CMK (cell line): ENCODE measurements around the gene HHIPL1.
A peak's percentile ranks its signal among the peaks of the same experiment; 100 is the strongest.

Source experiments
- DNase-seq: peaks from one replicate; pipeline ENCODE4 v3.0.0-alpha.2; 2010; ENCODE audit warnings: low read depth

HHIPL1 gene

DNA sequence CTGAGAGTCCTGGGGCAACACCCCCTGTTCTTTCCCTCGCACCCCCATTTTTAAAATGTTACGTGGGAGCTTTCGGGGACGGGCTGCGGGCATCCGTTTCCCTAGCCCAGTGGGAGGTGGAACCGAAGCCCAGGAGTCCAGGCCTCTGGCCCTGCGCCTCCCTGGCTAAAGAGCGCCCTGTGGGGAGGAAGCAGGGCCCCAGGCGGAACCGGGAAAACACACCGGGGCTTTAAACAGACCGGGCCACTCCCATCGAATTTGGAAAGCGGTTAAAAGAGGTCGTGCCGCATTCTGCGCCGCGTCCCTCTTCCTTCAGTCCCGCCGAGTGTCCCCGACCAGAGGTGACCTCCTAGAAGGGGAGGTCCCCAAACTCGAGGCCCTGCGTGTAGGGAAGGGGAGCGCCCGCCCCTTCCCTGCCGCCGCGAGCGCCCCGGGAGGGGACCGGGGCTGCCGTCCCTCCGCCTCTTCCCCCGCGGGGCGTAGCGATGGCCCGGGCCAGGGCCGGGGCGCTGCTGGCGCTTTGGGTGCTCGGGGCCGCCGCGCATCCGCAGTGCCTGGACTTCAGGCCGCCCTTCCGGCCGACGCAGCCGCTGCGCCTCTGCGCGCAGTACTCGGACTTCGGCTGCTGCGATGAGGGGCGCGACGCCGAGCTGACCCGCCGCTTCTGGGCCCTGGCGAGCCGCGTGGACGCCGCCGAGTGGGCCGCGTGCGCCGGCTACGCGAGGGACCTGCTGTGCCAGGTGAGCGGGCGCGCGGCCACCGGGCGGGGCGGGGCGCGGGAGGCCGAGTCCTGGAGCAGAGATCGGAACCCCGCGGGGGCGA is at the start of gene HHIPL1:
Gene HHIPL1, plus strand, starts transcription at position 407 of the 822 bp plus-strand sequence. Its CDS starts 79 bp downstream, at position 486.
- no peak for DNase-seq

DNA sequence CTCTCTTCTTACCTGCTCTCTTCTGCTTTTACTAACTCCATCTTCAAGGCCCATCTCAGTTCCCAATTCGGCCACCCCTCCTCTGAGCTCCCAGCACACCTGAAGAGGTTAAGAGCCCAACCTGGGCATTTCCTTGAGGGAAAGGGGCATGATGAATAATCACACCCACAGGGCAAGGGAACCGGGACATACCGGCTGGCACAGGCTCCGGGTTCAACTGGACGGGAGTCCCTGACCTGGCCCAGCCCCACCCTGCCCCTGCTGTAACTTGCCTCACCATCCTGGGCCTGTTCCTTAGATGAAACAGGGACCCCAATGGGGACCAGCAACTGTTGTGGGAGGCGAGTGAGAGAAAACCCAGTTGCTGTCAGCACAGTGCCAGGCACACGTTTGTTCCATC is 49.4 kb upstream of the HHIPL1 start:
- DNase-seq, result no peak

DNA sequence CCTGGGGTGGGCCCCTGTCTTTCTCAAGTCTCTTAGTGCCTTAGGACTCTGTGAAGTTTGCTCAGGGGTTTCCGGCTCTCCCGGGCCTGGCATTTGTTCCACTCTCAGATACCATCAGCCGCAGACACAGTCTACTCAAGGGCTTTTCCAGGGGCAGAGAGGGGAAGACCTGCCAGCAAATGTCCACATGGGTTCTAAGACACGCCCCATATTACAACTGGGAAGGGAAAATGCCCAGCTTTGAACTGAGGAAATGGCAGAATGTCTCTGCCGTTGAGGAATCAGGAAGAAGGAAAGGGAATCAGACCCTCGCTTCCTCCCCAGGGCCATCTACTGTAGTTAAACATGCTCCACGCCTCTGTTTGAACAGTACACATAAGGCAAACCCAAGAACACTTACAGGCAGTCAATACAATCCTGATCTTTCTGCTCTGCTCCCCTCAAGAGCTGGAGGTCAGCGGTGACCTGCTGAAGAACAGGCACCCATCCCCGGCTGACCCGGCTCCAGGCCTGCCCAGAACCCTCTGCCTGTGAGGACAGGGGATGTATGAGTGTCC is 48.8 kb upstream of the HHIPL1 start:
- no peak for DNase-seq

DNA sequence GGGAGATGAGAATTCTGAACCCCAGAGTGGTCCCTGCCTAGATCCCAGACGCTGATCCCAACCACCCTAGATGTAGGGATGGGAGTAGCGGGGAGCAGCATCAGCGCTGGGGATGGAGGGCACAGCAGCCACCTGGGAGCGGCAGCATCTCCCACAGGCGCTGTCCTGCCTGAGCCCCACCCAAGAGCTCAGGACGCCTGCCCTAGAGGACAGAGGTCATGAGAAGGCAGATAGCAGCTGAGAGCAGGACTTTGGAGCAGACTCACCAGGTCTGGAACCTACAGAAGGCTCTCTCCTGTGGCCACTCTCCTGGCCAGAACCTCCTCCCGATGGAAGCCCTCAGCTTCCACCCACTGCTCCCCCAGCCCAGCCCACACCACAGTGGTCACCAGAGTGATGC is 48.2 kb upstream of the HHIPL1 start:
- no peak for DNase-seq

DNA sequence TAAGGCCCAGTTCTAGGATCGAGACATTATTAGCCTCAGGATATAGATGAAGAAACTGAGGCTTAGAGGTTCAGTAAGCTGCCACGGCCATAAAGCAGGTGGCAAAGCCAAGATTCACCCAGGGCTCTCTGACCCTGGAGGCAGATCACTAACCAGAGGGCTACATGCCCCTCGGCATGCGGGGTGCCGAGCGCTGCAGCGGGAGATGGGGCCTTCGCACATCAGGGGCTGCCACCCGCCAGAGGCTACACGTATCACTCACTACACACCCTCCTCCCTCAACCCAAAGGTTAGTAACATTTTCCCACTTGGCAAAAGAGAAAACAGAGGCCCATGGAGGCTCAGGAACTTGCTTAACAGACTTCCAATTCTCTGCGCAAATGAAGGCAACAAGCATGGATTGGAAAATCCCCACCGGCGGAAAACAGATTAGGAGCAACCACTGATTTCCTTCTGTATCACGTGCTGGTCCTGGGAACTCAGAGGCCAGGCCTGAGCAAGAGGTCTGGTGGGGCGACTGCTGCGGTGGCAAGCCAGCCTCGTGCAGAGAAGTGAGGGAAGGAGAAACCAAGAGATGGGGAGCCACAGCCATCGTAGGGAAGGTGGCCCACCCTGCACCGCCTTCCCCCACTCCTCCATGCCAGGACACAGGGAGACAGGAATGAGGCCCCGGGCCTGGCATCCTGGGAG is 46.9 kb upstream of the HHIPL1 start:
- DNase-seq, result no peak

DNA sequence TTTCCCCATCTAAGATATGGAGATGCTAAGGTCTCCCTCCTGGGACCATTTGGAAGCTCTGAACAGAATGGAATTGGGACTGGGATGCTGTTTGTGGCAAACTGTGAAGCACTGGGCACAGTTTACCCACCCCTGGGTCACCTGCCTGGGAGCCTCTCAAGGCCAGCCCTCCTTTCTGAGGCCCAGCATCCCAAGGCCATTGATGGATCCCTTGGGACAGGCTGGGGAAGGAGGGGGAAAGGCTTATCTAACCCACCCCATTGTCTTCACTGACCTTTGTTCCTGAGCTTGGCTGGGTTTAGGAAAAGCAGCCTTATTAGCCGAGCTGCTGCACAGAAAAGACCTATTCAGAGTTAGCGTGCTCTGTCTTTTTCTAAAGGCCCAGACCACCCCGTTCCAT is 46.2 kb upstream of the HHIPL1 start:
- DNase-seq, result no peak

DNA sequence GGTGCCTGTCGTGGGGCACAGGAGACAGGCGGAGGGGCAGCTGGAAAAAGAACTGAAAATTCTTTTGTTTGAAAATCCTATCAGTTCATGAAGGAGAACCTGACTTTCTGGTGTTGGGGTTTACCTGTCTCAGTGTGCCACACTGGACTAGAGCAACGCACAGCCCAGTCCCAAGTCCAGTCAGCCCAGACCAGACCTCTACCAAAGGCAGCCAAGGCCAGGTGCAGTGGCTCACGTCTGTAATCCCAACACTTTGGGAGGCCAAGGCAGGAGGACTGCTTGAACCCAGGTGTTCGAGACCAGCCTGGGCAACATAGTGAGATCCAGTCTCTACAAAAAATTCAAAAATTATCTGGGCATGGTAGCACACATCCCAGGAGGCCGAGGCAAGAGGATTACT is 45.5 kb upstream of the HHIPL1 start:
- DNase-seq, result no peak

DNA sequence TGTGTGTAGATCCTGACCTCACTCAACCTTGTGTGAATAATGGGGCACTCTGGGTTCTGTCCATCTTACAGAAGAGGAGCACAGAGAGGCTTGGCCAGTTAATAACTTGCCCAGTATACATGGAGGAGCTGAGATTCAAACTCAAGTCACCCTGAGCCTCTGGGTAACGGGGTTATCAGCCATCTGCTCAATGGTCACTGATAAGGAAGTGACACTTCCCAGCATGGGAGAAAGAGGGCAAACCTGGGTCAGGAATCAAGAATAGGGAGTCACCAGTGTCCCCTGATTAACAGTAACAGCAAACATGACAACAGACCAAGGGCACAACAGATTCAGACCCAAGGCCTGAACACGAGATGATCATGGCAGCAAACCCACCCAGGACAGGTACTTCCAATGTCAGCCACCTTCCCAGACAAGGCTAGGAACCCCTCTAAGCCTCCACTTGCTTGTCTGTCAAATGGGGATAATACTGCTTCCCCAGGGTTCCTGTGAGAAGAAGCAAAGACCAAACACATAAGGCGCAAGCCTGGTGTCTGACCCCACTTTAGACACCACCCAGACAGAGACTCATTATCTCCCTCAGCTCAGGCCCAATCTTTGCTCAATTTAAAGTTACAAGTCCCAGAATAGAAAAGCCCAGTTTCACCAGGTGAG is 44.6 kb upstream of the HHIPL1 start:
- DNase-seq, result no peak

DNA sequence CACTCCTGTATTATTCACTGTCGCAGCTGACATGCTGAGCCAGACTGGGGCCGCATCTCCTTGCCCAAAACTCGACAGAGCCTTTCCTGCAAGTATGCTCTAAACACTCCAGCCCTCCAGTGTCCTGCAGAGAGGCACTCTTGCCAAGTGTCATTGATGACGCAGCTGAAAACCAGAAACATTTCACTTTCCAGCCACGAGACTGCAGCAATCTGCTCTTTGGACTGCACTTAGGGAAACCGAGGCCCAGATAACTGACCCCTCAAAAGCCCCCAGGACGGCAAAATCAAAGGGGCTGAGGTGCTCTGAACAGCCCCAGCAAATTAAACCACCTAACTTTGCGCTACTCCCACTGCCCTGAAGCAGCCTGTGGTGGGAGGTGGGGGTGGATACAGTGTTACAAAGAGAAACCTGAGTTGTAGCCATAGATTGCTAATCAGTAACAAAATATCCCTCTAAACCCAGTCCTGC is 43.5 kb upstream of the HHIPL1 start:
- DNase-seq, result no peak

DNA sequence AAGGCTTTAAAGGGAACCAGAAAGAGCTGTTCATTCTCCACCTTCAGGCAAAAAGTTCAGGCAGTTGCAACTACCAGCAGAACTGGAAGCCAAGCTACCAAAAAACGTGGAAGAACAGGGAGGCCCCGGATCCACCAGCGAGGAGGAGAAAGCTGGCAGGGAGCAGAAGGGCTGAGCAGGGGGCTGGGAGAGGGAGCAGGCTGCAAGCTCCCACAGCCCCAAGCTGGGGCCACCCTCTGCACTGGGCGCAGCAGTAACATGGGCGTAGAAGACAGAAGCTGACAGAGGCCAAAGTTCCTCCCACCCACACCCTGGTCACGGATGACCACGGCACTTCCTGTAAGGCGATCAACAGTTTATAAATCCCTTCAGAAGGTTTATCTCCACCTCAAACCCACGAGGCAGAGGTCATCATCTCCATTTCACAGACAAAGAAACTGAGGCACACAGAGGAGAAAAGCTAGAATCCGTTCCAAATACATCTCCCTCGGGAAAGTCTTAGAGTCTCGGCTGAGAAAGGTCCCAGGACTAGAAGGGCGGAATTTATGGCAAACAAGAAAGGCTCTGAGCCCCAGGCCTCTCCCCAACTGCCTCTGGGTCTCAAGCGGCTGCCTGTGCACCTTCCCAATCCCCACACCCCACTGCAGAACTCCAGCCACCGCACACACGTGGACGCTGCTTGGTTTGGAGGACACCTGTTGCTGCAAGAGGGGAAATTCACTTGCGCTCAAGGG is 42.7 kb upstream of the HHIPL1 start:
- DNase-seq, result no peak

DNA sequence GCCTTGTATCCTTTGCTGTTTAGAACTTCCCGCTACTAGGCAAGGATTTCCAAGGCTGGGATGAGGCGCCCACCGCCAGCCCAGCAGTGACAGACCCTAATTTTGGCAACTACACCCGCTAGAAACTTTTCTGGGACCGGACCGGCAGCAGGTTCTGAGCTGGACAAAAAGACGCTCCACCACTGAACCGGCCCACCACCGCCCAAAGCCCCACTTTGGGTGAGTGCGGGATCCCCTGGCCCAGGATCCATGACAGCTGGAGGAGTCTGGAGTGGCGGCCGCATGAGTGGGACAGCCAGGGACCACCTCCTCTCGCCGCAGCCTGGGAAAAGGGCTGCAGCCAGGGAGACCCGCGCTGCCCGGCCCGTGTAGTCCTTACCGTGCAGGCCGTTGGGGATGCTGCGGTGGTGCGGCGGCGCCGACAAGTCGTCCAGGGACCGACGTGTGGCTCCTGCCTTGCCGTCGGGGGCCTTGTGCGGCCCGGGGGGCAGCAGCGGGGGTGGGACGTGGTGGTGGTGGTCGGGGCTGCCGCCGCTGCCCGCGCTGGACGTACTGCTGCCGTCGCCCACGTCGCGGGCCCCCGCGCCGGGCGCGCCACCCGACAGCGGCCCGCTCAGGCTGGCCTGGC is 42.0 kb upstream of the HHIPL1 start:
- no peak for DNase-seq

DNA sequence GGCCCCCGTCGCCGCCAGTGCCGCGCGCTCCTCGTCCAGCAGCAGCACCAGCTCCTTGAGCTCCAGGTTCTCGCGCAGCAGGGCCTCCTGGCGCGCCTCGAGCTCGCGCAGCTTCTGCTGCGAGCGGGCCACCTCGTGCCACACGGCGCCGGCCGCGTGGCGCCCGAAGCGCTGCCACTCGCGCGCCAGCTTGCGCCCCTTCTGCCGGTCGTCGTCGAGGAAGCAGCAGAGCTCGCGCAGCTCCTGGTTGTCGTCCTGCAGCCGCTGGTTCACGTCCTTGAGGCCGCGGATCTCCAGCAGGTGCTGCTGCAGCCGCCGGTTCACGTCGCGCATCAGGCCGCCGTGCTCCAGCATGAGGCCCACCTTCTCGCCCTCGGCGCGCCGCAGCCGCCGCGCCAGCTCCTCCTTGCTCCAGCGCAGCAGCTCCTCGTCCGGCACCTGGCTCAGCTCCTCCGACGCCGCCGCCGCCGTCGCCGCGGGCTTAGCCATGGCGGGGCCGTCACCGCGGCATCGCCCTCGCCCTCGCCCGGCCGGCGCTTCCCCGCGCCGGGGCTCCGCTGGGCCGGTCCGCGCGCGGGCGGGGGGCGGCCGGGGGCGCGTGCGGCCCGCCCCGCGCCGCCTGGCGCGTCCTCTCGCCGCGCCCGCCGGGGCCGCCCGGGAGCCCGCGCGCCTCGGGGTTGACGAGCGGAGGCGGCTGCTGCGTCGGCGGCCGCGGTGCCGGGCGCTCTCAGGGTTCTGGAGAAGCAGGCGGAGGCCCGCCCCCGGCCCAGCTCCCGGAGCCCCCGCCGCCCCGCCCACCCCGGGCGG is 41.3 kb upstream of the HHIPL1 start, which contains the start of gene CCDC85C:
Gene CCDC85C, minus strand, starts transcription at position 737 of the 807 bp plus-strand sequence. Its CDS starts 248 bp downstream, at position 489.
- DNase-seq, result no peak

DNA sequence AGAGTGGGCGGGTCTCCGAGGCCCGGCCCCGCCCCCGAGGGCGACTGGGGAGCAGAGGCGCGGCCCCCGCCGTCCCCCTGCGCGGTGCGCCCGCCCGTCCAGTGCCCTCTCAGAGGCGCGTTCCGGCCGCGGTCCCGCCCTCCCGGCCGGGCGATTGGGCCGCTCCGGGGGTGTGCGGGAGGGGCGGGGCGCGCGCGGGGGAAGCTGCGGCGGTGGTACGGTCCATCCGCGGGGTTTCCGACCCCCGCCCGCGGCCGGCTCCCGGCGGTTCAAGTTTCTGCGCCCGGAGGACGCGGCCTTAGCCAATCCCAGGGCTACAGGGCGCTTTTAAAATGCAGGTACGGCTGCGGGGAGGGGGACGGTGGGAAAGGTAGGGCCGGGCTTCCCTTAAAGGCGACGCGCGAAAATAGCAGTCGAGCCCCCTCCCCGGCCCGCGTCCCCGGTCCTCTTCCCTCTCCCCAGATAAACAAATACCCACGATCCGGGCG is 40.6 kb upstream of the HHIPL1 start:
- peak; percentile 80 for DNase-seq

DNA sequence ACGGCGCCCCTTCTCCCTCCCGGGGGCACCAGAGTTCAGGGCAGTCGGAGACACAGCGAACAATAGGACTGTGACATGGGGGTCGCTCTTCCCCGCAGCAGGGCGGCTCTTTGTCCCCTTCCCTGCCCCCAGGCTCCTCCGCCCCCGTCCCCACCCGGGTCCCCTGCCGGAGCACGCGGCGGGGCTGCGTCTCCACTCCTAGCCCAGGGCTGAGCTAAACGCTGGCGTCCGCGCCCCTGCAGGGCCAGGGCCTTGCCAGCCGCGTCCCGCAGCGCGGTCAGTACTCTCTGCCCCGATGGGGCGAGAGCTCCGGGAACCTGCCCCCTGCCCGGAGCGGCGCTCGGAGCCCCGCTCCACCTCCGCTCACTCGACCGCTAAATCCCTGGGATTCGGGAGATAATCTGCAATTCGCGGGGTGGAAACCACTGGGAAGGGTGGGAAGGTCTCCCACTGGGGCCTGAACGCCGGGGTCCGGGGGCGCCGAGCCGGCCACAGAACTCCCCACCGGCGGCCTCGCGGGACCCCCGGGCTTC is 40.1 kb upstream of the HHIPL1 start:
- no peak for DNase-seq

DNA sequence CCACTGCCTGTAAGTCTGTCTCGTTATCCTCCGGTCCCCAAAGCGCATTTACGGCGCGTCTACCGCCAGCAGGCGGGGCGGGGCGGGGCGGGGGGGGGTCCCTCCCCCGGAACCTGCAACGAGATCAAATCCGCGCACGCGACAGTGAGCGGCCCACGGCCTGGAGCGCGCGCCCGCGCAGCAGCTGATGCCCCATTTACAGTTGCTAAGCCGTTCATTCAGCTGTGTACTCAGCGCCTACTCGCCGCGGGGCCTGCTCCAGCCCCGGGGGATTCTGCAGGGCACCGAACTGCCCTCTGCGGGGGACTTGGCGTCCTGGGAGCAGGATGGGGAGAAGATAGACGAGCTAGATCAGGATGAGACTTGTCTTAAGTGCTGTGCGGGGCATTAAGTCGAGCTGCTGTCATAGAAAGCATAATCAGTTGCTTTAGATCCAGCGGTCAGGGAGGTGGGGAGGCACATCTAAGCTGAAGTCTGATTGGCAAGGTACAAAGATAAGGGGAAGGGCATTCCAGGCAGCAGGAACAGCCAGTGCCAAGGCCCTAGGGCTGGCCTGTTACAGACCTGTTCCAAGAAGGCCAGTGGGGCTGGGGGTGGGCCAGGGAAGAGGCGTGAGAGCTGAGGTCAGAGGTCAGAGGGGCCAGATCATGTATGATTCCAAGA is 39.5 kb upstream of the HHIPL1 start:
- DNase-seq, result no peak

DNA sequence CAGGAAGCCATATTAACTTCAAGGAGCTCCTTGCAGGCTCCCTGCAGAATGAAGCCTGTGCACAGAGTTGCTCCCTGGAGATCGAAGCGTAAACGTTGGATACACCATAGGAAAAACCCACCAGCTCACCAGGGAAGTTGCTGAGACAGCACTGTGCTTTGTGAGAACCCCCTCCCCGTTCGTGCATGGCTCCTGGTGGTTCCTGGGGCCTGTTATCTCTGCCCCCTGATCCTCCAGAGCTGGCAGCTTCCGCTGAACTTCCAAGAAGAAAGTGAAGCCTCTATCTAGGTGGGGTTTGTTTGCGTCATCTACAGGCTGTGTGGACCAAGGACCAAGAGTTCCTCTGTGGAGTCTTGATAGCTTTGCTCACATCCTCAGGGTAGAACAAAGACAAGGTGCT is 38.6 kb upstream of the HHIPL1 start:
- DNase-seq, result peak; percentile 70

DNA sequence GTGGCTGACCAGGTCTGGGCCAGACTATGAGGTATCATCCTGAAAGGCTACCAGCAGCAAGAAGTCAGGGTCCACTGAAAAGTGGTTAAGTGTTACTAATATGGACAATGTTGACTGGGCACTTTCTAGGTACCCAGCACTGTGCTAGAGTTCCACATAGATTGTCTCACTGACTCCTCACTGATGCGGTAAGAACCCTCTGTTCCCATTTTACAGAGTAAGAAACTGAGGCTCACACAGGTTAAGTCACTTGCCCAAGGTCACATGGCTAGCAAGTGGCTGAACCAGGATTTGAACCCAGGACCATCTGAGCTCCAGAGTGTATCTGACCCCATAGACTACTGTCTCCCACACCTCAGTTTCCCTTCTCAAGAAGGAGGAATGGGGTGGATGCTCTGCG is 36.3 kb upstream of the HHIPL1 start:
- no peak for DNase-seq

DNA sequence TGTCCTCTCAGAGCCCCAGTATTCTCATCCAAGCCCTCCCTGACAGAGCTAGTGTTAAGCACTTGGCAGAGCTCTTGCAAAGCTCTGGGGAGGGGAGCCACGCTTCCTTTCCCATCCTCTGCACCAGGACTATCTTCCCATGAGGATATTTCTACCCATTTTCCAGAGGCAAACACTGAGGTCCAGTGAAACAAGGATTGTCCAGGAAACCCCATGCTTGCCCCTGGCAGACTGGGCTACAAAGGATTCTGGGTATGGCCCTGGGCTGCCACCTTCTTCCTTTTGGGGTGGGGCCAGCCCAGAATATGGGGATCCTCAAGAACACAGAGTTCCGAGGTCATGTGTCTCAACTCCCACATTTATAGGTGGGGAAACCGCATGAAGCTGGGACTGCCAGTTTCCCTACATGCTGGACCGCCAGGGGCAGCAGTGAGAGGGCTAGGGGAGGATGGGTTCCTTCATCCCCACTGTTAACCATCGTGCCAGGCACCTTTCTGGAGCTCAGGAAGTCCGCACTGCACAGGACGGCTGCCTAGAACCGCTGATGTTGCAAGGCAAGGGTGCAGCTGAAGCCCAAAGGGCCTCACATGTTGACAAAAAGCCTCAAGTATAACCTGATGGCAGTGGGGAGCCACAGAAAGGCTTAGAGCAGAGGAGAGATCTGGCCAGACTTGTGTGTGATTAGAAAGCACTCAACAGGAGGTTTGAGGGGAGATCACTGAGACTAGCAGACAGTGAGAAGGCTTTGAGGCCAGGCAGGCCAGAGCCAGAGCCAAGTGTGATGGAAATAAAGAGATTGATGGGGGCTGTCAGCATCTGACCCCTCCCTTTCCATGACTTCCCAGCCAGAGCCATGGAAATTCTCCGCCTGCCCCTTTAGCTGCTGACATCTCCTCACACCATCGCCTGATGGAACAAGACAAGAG is 35.4 kb upstream of the HHIPL1 start:
- DNase-seq, result no peak
